CD14-positive monocyte (primary cell): ENCODE measurements around the gene GABARAP. TPM values are rescaled to one million over a fixed set of nuclear protein-coding genes. Genes with fewer than 3 reads are reported as not detected.

Experiments used
- DNase-seq, 3 donors: peaks; one replicate each; pipeline ENCODE4 v3.0.0-alpha.2; 2011 to 2022
- H2AFZ ChIP-seq: 2 replicates; pipeline ENCODE4 v1.6.0; 2012; ENCODE audit warnings: mild to moderate bottlenecking, low read depth, low read length, inconsistent platforms; ENCODE audit not compliant: insufficient read depth, poor library complexity, severe bottlenecking
- H3K27ac ChIP-seq, 2 donors: 1 replicate in 1 of 2; 2 replicates in 1 of 2; pipeline ENCODE4 v1.5.1; 2012 to 2013; ENCODE audit warnings: low read length in 2 of 2, control low read depth in 1 of 2, inconsistent platforms in 1 of 2, low read depth in 1 of 2, mild to moderate bottlenecking in 1 of 2
- H3K27me3 ChIP-seq, 2 donors: one replicate each; pipeline versions ENCODE4 v1.6.0 to v1.6.1; 2011 to 2013; ENCODE audit warnings: low read length in 2 of 2; ENCODE audit not compliant: control insufficient read depth in 2 of 2, insufficient read depth in 2 of 2
- H3K36me3 ChIP-seq, 2 donors: replicated peaks in 1 of 2; 1 replicate in 1 of 2; 2 replicates in 1 of 2; pipeline versions ENCODE4 v1.5.1 to v1.6.1; 2012 to 2013; ENCODE audit warnings: low read length in 2 of 2, control low read depth in 1 of 2, inconsistent platforms in 1 of 2, mild to moderate bottlenecking in 1 of 2; ENCODE audit not compliant: insufficient read depth in 2 of 2, control insufficient read depth in 1 of 2
- H3K4me1 ChIP-seq, 2 donors: 1 replicate in 1 of 2; 2 replicates in 1 of 2; pipeline versions ENCODE4 v1.5.1 to v1.6.1; 2012 to 2013; ENCODE audit warnings: low read length in 2 of 2, control low read depth in 1 of 2, inconsistent platforms in 1 of 2, mild to moderate bottlenecking in 1 of 2, moderate library complexity in 1 of 2; ENCODE audit not compliant: insufficient read depth in 2 of 2, control insufficient read depth in 1 of 2
- H3K4me2 ChIP-seq: replicated peaks from 2 replicates; pipeline ENCODE3; 2012; ENCODE audit warnings: low read length, moderate library complexity, mild to moderate bottlenecking; ENCODE audit not compliant: poor library complexity, severe bottlenecking; ENCODE audit errors: extremely low read depth
- H3K4me3 ChIP-seq, 3 experiments: fragments of 200-600 bp in 1 of 3; sonication (generic) in 1 of 3; replicated peaks in 1 of 3; 1 replicate in 2 of 3; 2 replicates in 1 of 3; pipeline ENCODE4 v1.5.1; 2011 to 2013; ENCODE audit warnings: low read length in 3 of 3, mild to moderate bottlenecking in 3 of 3, control low read depth in 2 of 3, low read depth in 2 of 3, inconsistent platforms in 1 of 3, moderate library complexity in 1 of 3
- H3K79me2 ChIP-seq: 2 replicates; pipeline ENCODE4 v1.6.0; 2012; ENCODE audit warnings: mild to moderate bottlenecking, control low read depth, inconsistent platforms, low read length, moderate library complexity; ENCODE audit not compliant: insufficient read depth
- H3K9ac ChIP-seq: 2 replicates; pipeline ENCODE4 v1.6.0; 2017; ENCODE audit warnings: low read length, mild to moderate bottlenecking; ENCODE audit not compliant: insufficient read depth, poor library complexity, severe bottlenecking
- H3K9me3 ChIP-seq, 2 donors: replicated peaks in 1 of 2; 1 replicate in 1 of 2; 2 replicates in 1 of 2; pipeline versions ENCODE4 v1.5.1 to v1.6.1; 2012 to 2013; ENCODE audit warnings: low read length in 2 of 2, control low read depth in 1 of 2; ENCODE audit not compliant: control insufficient read depth in 1 of 2, insufficient read depth in 1 of 2
- H4K20me1 ChIP-seq: 2 replicates; pipeline ENCODE4 v1.6.0; 2012; ENCODE audit warnings: mild to moderate bottlenecking, low read length, control low read depth, moderate library complexity; ENCODE audit not compliant: insufficient read depth
- H3K27ac Mint-ChIP-seq, 7 donors: one replicate each; pipeline ENCODE4 v1.8.0; 2020; ENCODE audit warnings: mild to moderate bottlenecking in 7 of 7, mixed read lengths in 7 of 7, moderate library complexity in 6 of 7, inconsistent platforms in 2 of 7
- H3K27me3 Mint-ChIP-seq, 3 donors: one replicate each; pipeline ENCODE4 v1.8.0; 2021 to 2022; ENCODE audit warnings: low read depth in 3 of 3, mild to moderate bottlenecking in 3 of 3, mixed read lengths in 3 of 3, moderate library complexity in 3 of 3, inconsistent platforms in 1 of 3
- H3K36me3 Mint-ChIP-seq, 2 donors: one replicate each; pipeline ENCODE4 v1.8.0; 2020; ENCODE audit warnings: mixed read lengths in 2 of 2, inconsistent platforms in 1 of 2, mild to moderate bottlenecking in 1 of 2
- H3K4me1 Mint-ChIP-seq: one replicate; pipeline ENCODE4 v1.8.0; 2020; ENCODE audit warnings: mild to moderate bottlenecking, mixed read lengths
- H3K4me3 Mint-ChIP-seq, 2 donors: one replicate each; pipeline ENCODE4 v1.8.0; 2020; ENCODE audit warnings: mild to moderate bottlenecking in 2 of 2, mixed read lengths in 2 of 2, moderate library complexity in 1 of 2
- H3K9me3 Mint-ChIP-seq, 7 donors: one replicate each; pipeline ENCODE4 v1.8.0; 2020 to 2022; ENCODE audit warnings: mixed read lengths in 7 of 7, mild to moderate bottlenecking in 6 of 7, moderate library complexity in 6 of 7, inconsistent platforms in 2 of 7
- CTCF ChIP-seq: fragments of 200-600 bp; IDR thresholded peaks from one replicate; pipeline ENCODE4 v1.8.0; 2022; ENCODE audit warnings: antibody characterized with exemption, mild to moderate bottlenecking
- WGBS: methylation state at CpG from one replicate; pipeline ENCODE4 v1.1.5; 2013; ENCODE audit warnings: missing lambda C conversion rate; ENCODE audit not compliant: insufficient coverage; 5-methylcytosine and 5-hydroxymethylcytosine counted together
- intact Hi-C, 2 donors: fragments of 100-400 bp; cut with micrococcal nuclease; formaldehyde crosslinking; loops; one replicate each; pipeline versions ENCODE4 v1.15.0 to v1.15.1; 2023
- polyA plus RNA-seq, 3 donors: library from polyadenylated mRNA; depleted of rRNA in 1 of 3; unstranded in 2 of 3; stranded (reverse) in 1 of 3; fragments of 300-500 nt in 2 of 3; fragments of >200 nt in 1 of 3; fragmentation: Illumina TruSeq in 2 of 3; gene quantifications; 1 replicate in 2 of 3; 2 replicates in 1 of 3; pipeline ENCODE4 v1.2.3, GENCODE V29; 2012 to 2021

Gene GABARAP
- polyA plus RNA-seq, 3 donors: 1,029 to 2,937 (median 2,814) TPM

GRCh38 chr17:7281074-7281952 lies 39.1 kb upstream of the GABARAP start, which contains the start of gene SLC2A4:
Gene SLC2A4 (plus strand): TSS chr17:7281718. CDS start chr17:7281935, 217 bp downstream.
- peaks cover 0 to 15% (median 2%) of the 10 kb centered on the region in 7 donors for H3K9me3 Mint-ChIP-seq
- under 1% methylated on average over 57 of the region's 71 CpGs for WGBS
- peaks cover 27 to 28% of the 10 kb centered on the region in 2 donors for H3K4me1 ChIP-seq
- H3K9me3 ChIP-seq: no peaks in the 10 kb centered on the region
- H2AFZ ChIP-seq: peak within 1 kb of the TSS; percentile 46
- no peak within 1 kb of the TSS for H3K9ac ChIP-seq
- DNase-seq: peak; percentile 85 to 90 (median 86)
- peak within 1 kb of the TSS in 6 of 7 donors; percentile 28 to 82 (median 54) for H3K27ac Mint-ChIP-seq
- no peaks in the 10 kb centered on the region for H3K79me2 ChIP-seq
- peak within 1 kb of the TSS; percentile 74 to 88 for H3K4me3 Mint-ChIP-seq
- H3K27me3 ChIP-seq: peaks cover 13 to 47% of the 10 kb centered on the region in 2 donors
- intact Hi-C loops: loop anchor here in 1 of 2 donors (5.0 kb wide), 1 partner anchor 61 kb away; no protein-coding TSS in a partner anchor
- H4K20me1 ChIP-seq: no peaks in the 10 kb centered on the region
- H3K27ac ChIP-seq: no peak within 1 kb of the TSS
- peak within 1 kb of the TSS in 2 of 3 experiments; percentile 28 to 72 for H3K4me3 ChIP-seq
- H3K36me3 ChIP-seq: no peaks in the 10 kb centered on the region
- peaks cover 0 to 5% of the 10 kb centered on the region in 2 donors for H3K36me3 Mint-ChIP-seq
- H3K4me2 ChIP-seq: peak within 1 kb of the TSS; percentile 78
- no peak for TF ChIP-seq CTCF
- H3K27me3 Mint-ChIP-seq: peaks cover 47 to 70% (median 48%) of the 10 kb centered on the region in 3 donors
- peaks cover 30% of the 10 kb centered on the region for H3K4me1 Mint-ChIP-seq

- WGBS: 1% methylated on average over 29 of the region's 29 CpGs
- Histone ChIP-seq H4K20me1 (no peaks in the 10 kb centered on the region), H3K27me3 (peaks cover 13 to 45% of the 10 kb centered on the region in 2 donors), H3K36me3 (no peaks in the 10 kb centered on the region), H3K4me2 (peak overlapping the region; percentile 78), H3K27ac (no peak overlapping the region), H3K4me1 (peaks cover 27 to 28% of the 10 kb centered on the region in 2 donors), H3K79me2 (no peaks in the 10 kb centered on the region), H2AFZ (peak overlapping the region; percentile 46), H3K9ac (no peak overlapping the region), H3K4me3 (peak overlapping the region in 2 of 3 experiments; percentile 28 to 72), H3K9me3 (no peaks in the 10 kb centered on the region)
- intact Hi-C loops: loop anchor here in 1 of 2 donors (1.0 to 5.0 kb wide), 2 partner anchors 16 to 62 kb away; no protein-coding TSS in a partner anchor
- peak; percentile 87 for TF ChIP-seq CTCF
- peak overlapping the region in 5 of 7 donors; percentile 28 to 82 (median 53) for H3K27ac Mint-ChIP-seq
- peaks cover 30% of the 10 kb centered on the region for H3K4me1 Mint-ChIP-seq
- peak overlapping the region; percentile 74 to 88 for H3K4me3 Mint-ChIP-seq
- peaks cover 0 to 15% (median 2%) of the 10 kb centered on the region in 7 donors for H3K9me3 Mint-ChIP-seq
- peaks cover 44 to 65% (median 45%) of the 10 kb centered on the region in 3 donors for H3K27me3 Mint-ChIP-seq
- DNase-seq: peak; percentile 55 to 74 (median 70)
- peaks cover 0 to 5% of the 10 kb centered on the region in 2 donors for H3K36me3 Mint-ChIP-seq
Observed at GRCh38 chr17:7280519-7281073, 38.3 kb upstream of the GABARAP start.
